Superior temporal gyrus (tissue), 1 donor: ENCODE measurements around the gene HMCN2.

ENCODE experiments used
- DNase-seq: peaks from one replicate; pipeline ENCODE4 v3.0.0-alpha.2; 2016; ENCODE audit errors: extremely low spot score

The HMCN2 gene

GRCh38 chr9:130344366-130344765 is 78.8 kb downstream of the HMCN2 start:
- no peak for DNase-seq

- no peak for DNase-seq
Measured at GRCh38 chr9:130345009-130345896, 79.7 kb downstream of the HMCN2 start.

- no peak for DNase-seq
Measured at GRCh38 chr9:130345897-130346385, 80.4 kb downstream of the HMCN2 start.

- no peak for DNase-seq
Measured at GRCh38 chr9:130346431-130346830, 80.9 kb downstream of the HMCN2 start.

GRCh38 chr9:130347036-130347435 is 81.5 kb downstream of the HMCN2 start:
- DNase-seq: no peak

- no peak for DNase-seq
Measured at GRCh38 chr9:130347931-130348330, 82.4 kb downstream of the HMCN2 start.

- no peak for DNase-seq
Measured at GRCh38 chr9:130348341-130348740, 82.8 kb downstream of the HMCN2 start.

- DNase-seq: no peak
Measured at GRCh38 chr9:130348881-130349280, 83.3 kb downstream of the HMCN2 start.

GRCh38 chr9:130349398-130349797 is 83.8 kb downstream of the HMCN2 start:
- no peak for DNase-seq

GRCh38 chr9:130351343-130351742 is 85.8 kb downstream of the HMCN2 start:
- DNase-seq: no peak

GRCh38 chr9:130352081-130352480 is 86.5 kb downstream of the HMCN2 start:
- no peak for DNase-seq

- DNase-seq: no peak
Measured at GRCh38 chr9:130352586-130353285, 87.2 kb downstream of the HMCN2 start.

GRCh38 chr9:130354378-130354777 is 88.8 kb downstream of the HMCN2 start:
- no peak for DNase-seq

GRCh38 chr9:130354806-130355205 is 89.2 kb downstream of the HMCN2 start:
- no peak for DNase-seq

- DNase-seq: no peak
Measured at GRCh38 chr9:130356033-130356432, 90.5 kb downstream of the HMCN2 start.

- no peak for DNase-seq
Measured at GRCh38 chr9:130356877-130357584, 91.5 kb downstream of the HMCN2 start.

- no peak for DNase-seq
Measured at GRCh38 chr9:130358928-130359327, 93.4 kb downstream of the HMCN2 start.

GRCh38 chr9:130359819-130360218 is 94.3 kb downstream of the HMCN2 start:
- no peak for DNase-seq

- DNase-seq: no peak
Measured at GRCh38 chr9:130360672-130361071, 95.1 kb downstream of the HMCN2 start.

- no peak for DNase-seq
Measured at GRCh38 chr9:130361873-130362362, 96.4 kb downstream of the HMCN2 start.

GRCh38 chr9:130362691-130363090 is 97.1 kb downstream of the HMCN2 start:
- no peak for DNase-seq

- no peak for DNase-seq
Measured at GRCh38 chr9:130363755-130364404, 98.3 kb downstream of the HMCN2 start.
